ENCODE results near the gene KCNN3. TPM values are rescaled to one million over a fixed set of nuclear protein-coding genes. Genes with fewer than 3 reads are reported as not detected.

The KCNN3 gene
- total RNA-seq, 4 donors from 2014 or later = 0.30 to 0.72 (median 0.37) TPM

GRCh38 chr1:154713005-154713404 is 157.1 kb downstream of the KCNN3 start:
- DNase-seq (ENCODE audit: low spot score in 2 of 2) = no peak
- Histone ChIP-seq H3K4me1 (peaks cover 13% of the 10 kb centered on the region), H3K36me3 (no peaks in the 10 kb centered on the region), H3K27ac (no peak overlapping the region), H3K9me3 (no peaks in the 10 kb centered on the region), H3K27me3 (no peaks in the 10 kb centered on the region), H3K4me3 (no peak overlapping the region)
- TF ChIP-seq EP300 (IDR thresholded peaks at IDR 0.05) (no peak), POLR2AphosphoS5 (IDR thresholded peaks at IDR 0.05) (no peak), CTCF (IDR thresholded peaks at IDR 0.05) (no peak), POLR2A (IDR thresholded peaks at IDR 0.05) (no peak)
- WGBS = 86% methylated on average over 11 of the region's 11 CpGs

DNA sequence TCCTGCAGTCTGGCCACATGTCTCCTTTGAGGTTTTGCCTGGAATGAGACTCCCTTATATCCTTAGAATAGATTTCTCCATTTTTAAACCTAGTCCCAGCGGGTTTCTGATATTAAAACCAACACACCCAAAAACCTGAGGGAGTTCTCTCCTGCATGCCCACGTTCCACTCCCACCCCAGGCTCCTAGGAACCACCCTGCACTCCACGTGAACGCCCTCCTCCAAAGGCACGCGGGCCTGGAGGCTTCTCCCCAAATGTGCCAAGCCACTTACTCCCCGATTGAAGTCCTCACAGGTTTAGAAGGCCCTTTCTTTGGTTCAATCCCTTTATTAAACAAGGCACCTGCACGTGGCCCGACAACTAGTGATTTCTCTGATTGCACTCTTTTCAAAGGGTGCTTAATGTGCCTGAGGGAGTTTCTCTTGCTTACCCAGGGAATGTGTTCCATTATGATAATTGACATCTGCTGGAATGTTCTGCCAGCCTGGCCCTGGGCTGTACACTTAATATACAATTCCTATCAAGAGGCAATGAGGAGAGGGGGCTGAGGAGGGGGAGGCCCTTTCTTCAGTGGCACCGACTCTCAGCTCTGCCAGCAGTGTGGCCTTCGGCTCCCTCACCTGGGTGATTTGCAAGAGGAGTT is 157.8 kb downstream of the KCNN3 start:
- no peak for TF ChIP-seq EP300 (IDR thresholded peaks at IDR 0.05)
- no peak for TF ChIP-seq CTCF (IDR thresholded peaks at IDR 0.05)
- TF ChIP-seq POLR2A (IDR thresholded peaks at IDR 0.05) = no peak
- no peak for TF ChIP-seq POLR2AphosphoS5 (IDR thresholded peaks at IDR 0.05)
- 73% methylated on average over 11 of the region's 11 CpGs for WGBS
- Histone ChIP-seq H3K4me3 (no peak overlapping the region), H3K9me3 (no peaks in the 10 kb centered on the region), H3K27me3 (no peaks in the 10 kb centered on the region), H3K36me3 (no peaks in the 10 kb centered on the region), H3K4me1 (peaks cover 7% of the 10 kb centered on the region), H3K27ac (no peak overlapping the region)
- no peak for DNase-seq (ENCODE audit: low spot score in 2 of 2)

- Histone ChIP-seq H3K27me3 (no peaks in the 10 kb centered on the region), H3K4me1 (peaks cover 7% of the 10 kb centered on the region), H3K4me3 (no peak overlapping the region), H3K36me3 (no peaks in the 10 kb centered on the region), H3K27ac (no peak overlapping the region), H3K9me3 (no peaks in the 10 kb centered on the region)
- WGBS = 88% methylated on average over 1 of the region's 1 CpG
- no peak for TF ChIP-seq POLR2AphosphoS5 (IDR thresholded peaks at IDR 0.05)
- TF ChIP-seq POLR2A (IDR thresholded peaks at IDR 0.05) = no peak
- no peak for TF ChIP-seq EP300 (IDR thresholded peaks at IDR 0.05)
- TF ChIP-seq CTCF (IDR thresholded peaks at IDR 0.05) = no peak
- no peak for DNase-seq (ENCODE audit: low spot score in 2 of 2)
These were observed 158.7 kb downstream of the KCNN3 start for GRCh38 chr1:154711416-154711815.

GRCh38 chr1:154710106-154710505 is 160.0 kb downstream of the KCNN3 start:
- peaks cover 2% of the 10 kb centered on the region for H3K4me1 ChIP-seq
- H3K4me3 ChIP-seq = no peak overlapping the region
- TF ChIP-seq CTCF (IDR thresholded peaks at IDR 0.05) (no peak), POLR2A (IDR thresholded peaks at IDR 0.05) (no peak), POLR2AphosphoS5 (IDR thresholded peaks at IDR 0.05) (no peak)
- H3K27ac ChIP-seq = no peak overlapping the region
- DNase-seq (ENCODE audit: low spot score in 2 of 2) = no peak
- H3K36me3 ChIP-seq = no peaks in the 10 kb centered on the region
- WGBS = 69% methylated on average over 6 of the region's 6 CpGs
- peaks cover 2% of the 10 kb centered on the region for H3K27me3 ChIP-seq
- H3K9me3 ChIP-seq = no peaks in the 10 kb centered on the region

- H3K9me3 ChIP-seq = no peaks in the 10 kb centered on the region
- no peaks in the 10 kb centered on the region for H3K36me3 ChIP-seq
- DNase-seq (ENCODE audit: low spot score in 2 of 2) = no peak
- peaks cover 8% of the 10 kb centered on the region for H3K27me3 ChIP-seq
- H3K27ac ChIP-seq = no peak overlapping the region
- H3K4me1 ChIP-seq = peaks cover 2% of the 10 kb centered on the region
- 84% methylated on average over 17 of the region's 17 CpGs for WGBS
- TF ChIP-seq POLR2A (IDR thresholded peaks at IDR 0.05) (no peak), CTCF (IDR thresholded peaks at IDR 0.05) (no peak), EP300 (IDR thresholded peaks at IDR 0.05) (no peak), POLR2AphosphoS5 (IDR thresholded peaks at IDR 0.05) (no peak)
- no peak overlapping the region for H3K4me3 ChIP-seq
These were observed 162.1 kb downstream of the KCNN3 start for GRCh38 chr1:154707901-154708463.
